ENCODE results near the gene PFKL. TPM values are rescaled to one million over a fixed set of nuclear protein-coding genes. Genes with fewer than 3 reads are reported as not detected.

PFKL gene
- total and polyA plus RNA-seq, 2 of the 8 experiments (the other 6 are each of a cell fraction or from before 2014, with no cell fraction given) = 80.2 to 82.3 TPM

- TF ChIP-seq SRF (IDR thresholded peaks at IDR 0.05; ENCODE audit: low read depth, low read length) = peak; percentile 91
- no peak; a peak in 1 of 3 replicates for TF ChIP-seq EP300 (IDR thresholded peaks at IDR 0.05; ENCODE audit: borderline replicate concordance in 1 of 2, low read depth in 2 of 2, low read length in 2 of 2)
- TF ChIP-seq EGR1 (IDR thresholded peaks at IDR 0.05; ENCODE audit: borderline replicate concordance, low read depth, low read length) = no peak
- no peak for TF ChIP-seq HDAC2 (IDR thresholded peaks at IDR 0.05; ENCODE audit: borderline replicate concordance in 1 of 2, low read depth in 2 of 2, low read length in 2 of 2)
- no peak; the same call in 1 of the 2 replicates for TF ChIP-seq BRCA1 (IDR thresholded peaks at IDR 0.05; ENCODE audit: low read depth, low read length)
- TF ChIP-seq TEAD4 (IDR thresholded peaks at IDR 0.05; ENCODE audit: low read depth, low read length) = 0 out of 2 replicates have a peak, but pooled peaks have one; percentile 1
- TF ChIP-seq EZH2 (IDR thresholded peaks at IDR 0.05; ENCODE audit: low read depth, low read length, severe bottlenecking) = no peak
- TF ChIP-seq ZNF274 (IDR thresholded peaks at IDR 0.05; ENCODE audit: borderline replicate concordance, extremely low read depth, low read length) = no peak
- TF ChIP-seq NANOG (IDR thresholded peaks at IDR 0.05; ENCODE audit: insufficient read depth, low read depth, low read length, poor library complexity, severe bottlenecking) = peak; percentile 2
- TF ChIP-seq CHD1 (IDR thresholded peaks at IDR 0.05; ENCODE audit: low read depth, low read length) = no peak
- TF ChIP-seq USF2 (IDR thresholded peaks at IDR 0.05; ENCODE audit: low read length) = 0 out of 2 replicates have a peak, but pooled peaks have one; percentile 15
- peak; percentile 54 for TF ChIP-seq TBP (IDR thresholded peaks at IDR 0.05; ENCODE audit: low read depth, low read length)
- no peak for TF ChIP-seq SIRT6 (IDR thresholded peaks at IDR 0.05; ENCODE audit: low read length)
- TF ChIP-seq HDAC6 (IDR thresholded peaks at IDR 0.05; ENCODE audit: low read depth, low read length) = no peak
- peak; percentile 70 for TF ChIP-seq TAF7 (optimal IDR thresholded peaks at IDR 0.05; ENCODE audit: borderline replicate concordance, low read depth, low read length)
- 0 out of 2 replicates have a peak, but pooled peaks have one; percentile 3 for TF ChIP-seq E2F6 (IDR thresholded peaks at IDR 0.05)
- no peak for TF ChIP-seq CBX8 (IDR thresholded peaks at IDR 0.05; ENCODE audit: borderline replicate concordance, low read depth, low read length)
Observed at GRCh38 chr21:44338971-44339910, 39.4 kb downstream of the PFKL start, which contains the start of gene CFAP410 (continued).

All from H1 (cell line).